PC-9 (cell line): Measurements from ENCODE around the gene ARHGEF33. TPM values are rescaled to one million over a fixed set of nuclear protein-coding genes. Genes with fewer than 3 reads are reported as not detected.

Source experiments
- BruUV-seq: library from RNA; stranded (reverse); fragments of 400-500 nt; replicated peaks from 2 replicates; lab custom pipeline; 2021; lab: Mats Ljungman, UMichigan
- CTCF ChIA-PET: fragments of 300-600 bp; sonication (Branson Sonifier 250); formaldehyde crosslinking; loops from one replicate; lab custom pipeline; 2022; ENCODE audit warnings: antibody characterized with exemption; lab: Charles Lee
- POLR2A ChIA-PET: fragments of 300-600 bp; sonication (Branson Sonifier 250); formaldehyde crosslinking; loops from one replicate; lab custom pipeline; 2022; ENCODE audit warnings: antibody characterized with exemption; ENCODE audit not compliant: unreplicated experiment; lab: Charles Lee
- DNase-seq, 2 experiments: peaks; one replicate each; pipeline versions ENCODE4 v3.0.0 to v3.0.0-alpha.2; 2015 to 2022; ENCODE audit warnings: mixed read lengths in 1 of 2
- H2AFZ ChIP-seq: fragments of 200-600 bp; sonication (generic); 2 replicates; pipeline ENCODE4 v1.8.1; 2017; ENCODE audit warnings: antibody characterized with exemption
- H3F3A ChIP-seq: fragments of 200-600 bp; sonication (generic); 2 replicates; pipeline ENCODE4 v1.8.1; 2017; ENCODE audit warnings: antibody characterized with exemption, mild to moderate bottlenecking, low read depth; ENCODE audit not compliant: insufficient read depth
- H3K27ac ChIP-seq: fragments of 200-600 bp; sonication (generic); 2 replicates; pipeline ENCODE4 v1.6.1; 2016; ENCODE audit warnings: mixed run types
- H3K27me3 ChIP-seq: fragments of 200-600 bp; sonication (generic); 2 replicates; pipeline ENCODE4 v1.6.1; 2016; ENCODE audit warnings: low read depth, mixed run types; ENCODE audit not compliant: insufficient read depth
- H3K36me3 ChIP-seq: fragments of 200-600 bp; sonication (generic); 2 replicates; pipeline ENCODE4 v1.6.1; 2016; ENCODE audit warnings: low read depth, mixed run types
- H3K4me1 ChIP-seq: fragments of 200-600 bp; sonication (generic); replicated peaks from 2 replicates; pipeline ENCODE4 v1.6.1; 2016; ENCODE audit warnings: mixed run types; ENCODE audit not compliant: insufficient read depth
- H3K4me2 ChIP-seq: fragments of 200-600 bp; sonication (generic); 2 replicates; pipeline ENCODE4 v1.6.1; 2017; ENCODE audit warnings: mixed run types
- H3K4me3 ChIP-seq: fragments of 200-600 bp; sonication (generic); 2 replicates; pipeline ENCODE4 v1.6.1; 2016; ENCODE audit warnings: mixed run types
- H3K79me2 ChIP-seq: fragments of 200-600 bp; sonication (generic); 2 replicates; pipeline ENCODE4 v1.6.1; 2017; ENCODE audit warnings: low read depth, mixed run types
- H3K9me2 ChIP-seq: fragments of 200-600 bp; sonication (generic); 2 replicates; pipeline ENCODE4 v1.8.1; 2017; ENCODE audit warnings: mild to moderate bottlenecking; ENCODE audit not compliant: insufficient read depth
- H3K9me3 ChIP-seq: fragments of 200-600 bp; sonication (generic); 2 replicates; pipeline ENCODE4 v1.8.1; 2016; ENCODE audit warnings: low read depth; ENCODE audit not compliant: insufficient read depth
- H4K20me1 ChIP-seq: fragments of 200-600 bp; sonication (generic); 2 replicates; pipeline ENCODE4 v1.8.1; 2017; ENCODE audit not compliant: insufficient read depth
- CTCF ChIP-seq: fragments of 200-600 bp; sonication (generic); conservative IDR thresholded peaks from 2 replicates; pipeline ENCODE4 v1.6.1; 2017; ENCODE audit warnings: mixed run types, antibody characterized with exemption, mild to moderate bottlenecking, moderate library complexity
- EZH2 ChIP-seq: fragments of 200-600 bp; sonication (generic); IDR thresholded peaks from 2 replicates; pipeline ENCODE4 v1.8.0; 2017; ENCODE audit warnings: antibody characterized with exemption, low read depth
- intact Hi-C: fragments of 100-400 bp; cut with micrococcal nuclease; formaldehyde crosslinking; loops from one replicate; pipeline ENCODE4 v1.10.0; 2022; ENCODE audit not compliant: unreplicated experiment
- total RNA-seq: library from RNA; stranded (reverse); gene quantifications from 2 replicates; pipeline ENCODE4 v1.2.3, GENCODE V29; 2021

The ARHGEF33 gene
- total RNA-seq, 1 experiment from 2014 or later: 1.0 TPM

- H4K20me1 ChIP-seq: no peaks in the 10 kb centered on the region
- H2AFZ ChIP-seq: no peak overlapping the region
- DNase-seq: no peak
- no peaks in the 10 kb centered on the region for H3K79me2 ChIP-seq
- no peaks in the 10 kb centered on the region for H3K9me3 ChIP-seq
- H3K36me3 ChIP-seq: no peaks in the 10 kb centered on the region
- no peak overlapping the region for H3K4me3 ChIP-seq
- TF ChIP-seq CTCF: no peak
- no peak for TF ChIP-seq EZH2
- ChIA-PET POLR2A (no interaction called here), CTCF (no interaction called here)
- no peak overlapping the region for H3K27ac ChIP-seq
- H3K9me2 ChIP-seq: no peaks in the 10 kb centered on the region
- no TSS peak for BruUV-seq
- no peak overlapping the region for H3K4me2 ChIP-seq
- intact Hi-C loops: no loop called here
- H3F3A ChIP-seq: no peaks in the 10 kb centered on the region
- H3K27me3 ChIP-seq: no peaks in the 10 kb centered on the region
- H3K4me1 ChIP-seq: no peaks in the 10 kb centered on the region
Measured at GRCh38 chr2:38966006-38966405, 76.3 kb downstream of the ARHGEF33 start.

- no peak overlapping the region for H2AFZ ChIP-seq
- no peaks in the 10 kb centered on the region for H4K20me1 ChIP-seq
- no peaks in the 10 kb centered on the region for H3F3A ChIP-seq
- H3K4me2 ChIP-seq: no peak overlapping the region
- intact Hi-C loops: no loop called here
- no peaks in the 10 kb centered on the region for H3K27me3 ChIP-seq
- no peak for TF ChIP-seq EZH2
- TF ChIP-seq CTCF: no peak
- H3K4me1 ChIP-seq: no peaks in the 10 kb centered on the region
- H3K79me2 ChIP-seq: no peaks in the 10 kb centered on the region
- POLR2A ChIA-PET: no interaction called here
- BruUV-seq: no TSS peak
- no peaks in the 10 kb centered on the region for H3K9me2 ChIP-seq
- no peaks in the 10 kb centered on the region for H3K36me3 ChIP-seq
- DNase-seq: no peak
- CTCF ChIA-PET: no interaction called here
- no peak overlapping the region for H3K4me3 ChIP-seq
- H3K27ac ChIP-seq: no peak overlapping the region
- H3K9me3 ChIP-seq: no peaks in the 10 kb centered on the region
Measured at GRCh38 chr2:38966678-38967077, 77.0 kb downstream of the ARHGEF33 start.

GRCh38 chr2:38968021-38968420 lies 78.3 kb downstream of the ARHGEF33 start:
- POLR2A ChIA-PET: no interaction called here
- H3K9me2 ChIP-seq: no peaks in the 10 kb centered on the region
- no peaks in the 10 kb centered on the region for H3K36me3 ChIP-seq
- no peak for TF ChIP-seq CTCF
- no peak for TF ChIP-seq EZH2
- intact Hi-C loops: no loop called here
- no peaks in the 10 kb centered on the region for H3K79me2 ChIP-seq
- CTCF ChIA-PET: no interaction called here
- DNase-seq: no peak
- no peak overlapping the region for H3K27ac ChIP-seq
- H4K20me1 ChIP-seq: no peaks in the 10 kb centered on the region
- no peaks in the 10 kb centered on the region for H3K9me3 ChIP-seq
- no peaks in the 10 kb centered on the region for H3K27me3 ChIP-seq
- H3K4me1 ChIP-seq: no peaks in the 10 kb centered on the region
- no peak overlapping the region for H2AFZ ChIP-seq
- no peak overlapping the region for H3K4me3 ChIP-seq
- no peak overlapping the region for H3K4me2 ChIP-seq
- no TSS peak for BruUV-seq
- no peaks in the 10 kb centered on the region for H3F3A ChIP-seq
